ENCODE measurements around the gene AP4E1.
"Not testable (repeated sequence)": the region's sequence is repeated elsewhere in the genome, so short reads cannot be mapped to it uniquely, and the experiment has no call there.

Gene AP4E1

GRCh38 chr15:51024735-51025453, 116.4 kb downstream of the AP4E1 start:
- Histone ChIP-seq H4K8ac (ENCODE audit: low read depth, low read length) (no peak overlapping the region), H4K91ac (ENCODE audit: low read depth, low read length, poor library complexity) (no peak overlapping the region)
- WGBS, 2 donors (ENCODE audit: extremely low coverage in 2 of 2, insufficient read length in 2 of 2, insufficient replicate concordance in 1 of 2) = no CpG with 5 or more reads among the region's 4 CpGs

GRCh38 chr15:51025454-51025846, 117.0 kb downstream of the AP4E1 start:
- no peak overlapping the region for H2BK5ac ChIP-seq (ENCODE audit: low read length)
- H3K4ac ChIP-seq (ENCODE audit: low read length) = no peak overlapping the region
- DNase-seq (ENCODE audit: low spot score) = no peak
- no peaks in the 10 kb centered on the region for H3K4me1 ChIP-seq (ENCODE audit: control insufficient read depth in 2 of 2, insufficient read depth in 1 of 2, low read depth in 1 of 2, low read length in 2 of 2)
- H3K23ac ChIP-seq (ENCODE audit: low read depth, low read length, poor library complexity) = no peak overlapping the region
- no peak overlapping the region for H3K4me3 ChIP-seq (ENCODE audit: low read length in 2 of 2)
- H3K36me3 ChIP-seq (replicated peaks in 1 of 2; ENCODE audit: control insufficient read depth in 2 of 2, insufficient read depth in 2 of 2, low read length in 2 of 2) = no peaks in the 10 kb centered on the region
- H3K9me3 ChIP-seq (replicated peaks in 1 of 2; ENCODE audit: control insufficient read depth in 2 of 2, insufficient read depth in 1 of 2, low read depth in 1 of 2, low read length in 2 of 2) = peaks cover 0 to 5% of the 10 kb centered on the region in 2 donors
- H3K27ac ChIP-seq (replicated peaks; ENCODE audit: low read length) = no peak overlapping the region
- H4K91ac ChIP-seq (ENCODE audit: low read depth, low read length, poor library complexity) = no peak overlapping the region
- no peak overlapping the region for H2AK5ac ChIP-seq (ENCODE audit: low read depth, low read length)
- no peaks in the 10 kb centered on the region for H3K79me1 ChIP-seq (ENCODE audit: low read depth, low read length)
- H4K8ac ChIP-seq (ENCODE audit: low read depth, low read length) = no peak overlapping the region
- H3K18ac ChIP-seq (ENCODE audit: low read length) = no peak overlapping the region
- no peak overlapping the region for H2BK15ac ChIP-seq (ENCODE audit: low read length)
- no CpG with 5 or more reads among the region's 3 CpGs for WGBS, 2 donors (ENCODE audit: extremely low coverage in 2 of 2, insufficient read length in 2 of 2, insufficient replicate concordance in 1 of 2)
- H2AFZ ChIP-seq (ENCODE audit: low read length) = no peak overlapping the region
- no peak overlapping the region for H2BK120ac ChIP-seq (ENCODE audit: low read depth, low read length)
- H3K4me2 ChIP-seq (ENCODE audit: insufficient read depth, low read length, poor library complexity, severe bottlenecking) = no peak overlapping the region
- no peaks in the 10 kb centered on the region for H3K27me3 ChIP-seq (ENCODE audit: control insufficient read depth in 3 of 3, insufficient read depth in 3 of 3, low read depth in 1 of 3, low read length in 3 of 3)
- H2BK12ac ChIP-seq (ENCODE audit: low read length) = no peak overlapping the region
- H3K14ac ChIP-seq (ENCODE audit: low read length) = no peak overlapping the region
- no peak overlapping the region for H3K9ac ChIP-seq (ENCODE audit: low read depth, low read length, poor library complexity)

More at GRCh38 chr15:51024735-51025453, 116.4 kb downstream of the AP4E1 start:
- Histone ChIP-seq H3K4me2 (ENCODE audit: insufficient read depth, low read length, poor library complexity, severe bottlenecking) (no peak overlapping the region), H3K14ac (ENCODE audit: low read length) (no peak overlapping the region), H3K9ac (ENCODE audit: low read depth, low read length, poor library complexity) (no peak overlapping the region), H3K27me3 (ENCODE audit: control insufficient read depth in 3 of 3, insufficient read depth in 3 of 3, low read depth in 1 of 3, low read length in 3 of 3) (no peaks in the 10 kb centered on the region), H3K18ac (ENCODE audit: low read length) (no peak overlapping the region), H2BK15ac (ENCODE audit: low read length) (no peak overlapping the region), H3K23ac (ENCODE audit: low read depth, low read length, poor library complexity) (no peak overlapping the region), H2BK5ac (ENCODE audit: low read length) (no peak overlapping the region), H2BK120ac (ENCODE audit: low read depth, low read length) (no peak overlapping the region), H2AK5ac (ENCODE audit: low read depth, low read length) (no peak overlapping the region), H3K4ac (ENCODE audit: low read length) (no peak overlapping the region), H3K4me3 (ENCODE audit: low read length in 2 of 2) (no peak overlapping the region), H2AFZ (ENCODE audit: low read length) (no peak overlapping the region), H3K27ac (replicated peaks; ENCODE audit: low read length) (no peak overlapping the region), H2BK12ac (ENCODE audit: low read length) (no peak overlapping the region), H3K4me1 (ENCODE audit: control insufficient read depth in 2 of 2, insufficient read depth in 1 of 2, low read depth in 1 of 2, low read length in 2 of 2) (no peaks in the 10 kb centered on the region), H3K9me3 (replicated peaks in 1 of 2; ENCODE audit: control insufficient read depth in 2 of 2, insufficient read depth in 1 of 2, low read depth in 1 of 2, low read length in 2 of 2) (peaks cover 0 to 5% of the 10 kb centered on the region in 2 donors), H3K79me1 (ENCODE audit: low read depth, low read length) (no peaks in the 10 kb centered on the region), H3K36me3 (replicated peaks in 1 of 2; ENCODE audit: control insufficient read depth in 2 of 2, insufficient read depth in 2 of 2, low read length in 2 of 2) (no peaks in the 10 kb centered on the region)
- DNase-seq (ENCODE audit: low spot score) = no peak

GRCh38 chr15:51030649-51031316, 122.3 kb downstream of the AP4E1 start:
- DNase-seq (ENCODE audit: low spot score) = no peak
- H3K4me2 ChIP-seq (ENCODE audit: insufficient read depth, low read length, poor library complexity, severe bottlenecking) = no peak overlapping the region
- WGBS, 2 donors (ENCODE audit: extremely low coverage in 2 of 2, insufficient read length in 2 of 2, insufficient replicate concordance in 1 of 2) = no CpG with 5 or more reads among the region's 6 CpGs

GRCh38 chr15:51037474-51037873, 129.0 kb downstream of the AP4E1 start:
- not testable (repeated sequence) for H3K4ac ChIP-seq (ENCODE audit: low read length); H3K27me3 ChIP-seq (ENCODE audit: control insufficient read depth in 3 of 3, insufficient read depth in 3 of 3, low read depth in 1 of 3, low read length in 3 of 3); DNase-seq (ENCODE audit: low spot score); H4K91ac ChIP-seq (ENCODE audit: low read depth, low read length, poor library complexity); H2BK12ac ChIP-seq (ENCODE audit: low read length); H3K36me3 ChIP-seq (replicated peaks in 1 of 2; ENCODE audit: control insufficient read depth in 2 of 2, insufficient read depth in 2 of 2, low read length in 2 of 2); H3K14ac ChIP-seq (ENCODE audit: low read length); H3K9me3 ChIP-seq (replicated peaks in 1 of 2; ENCODE audit: control insufficient read depth in 2 of 2, insufficient read depth in 1 of 2, low read depth in 1 of 2, low read length in 2 of 2); H3K4me2 ChIP-seq (ENCODE audit: insufficient read depth, low read length, poor library complexity, severe bottlenecking); H2BK120ac ChIP-seq (ENCODE audit: low read depth, low read length); H3K23ac ChIP-seq (ENCODE audit: low read depth, low read length, poor library complexity); H3K4me1 ChIP-seq (ENCODE audit: control insufficient read depth in 2 of 2, insufficient read depth in 1 of 2, low read depth in 1 of 2, low read length in 2 of 2); H3K9ac ChIP-seq (ENCODE audit: low read depth, low read length, poor library complexity); H2BK5ac ChIP-seq (ENCODE audit: low read length); H2BK15ac ChIP-seq (ENCODE audit: low read length); H2AK5ac ChIP-seq (ENCODE audit: low read depth, low read length); H3K27ac ChIP-seq (replicated peaks; ENCODE audit: low read length); H3K18ac ChIP-seq (ENCODE audit: low read length); H3K79me1 ChIP-seq (ENCODE audit: low read depth, low read length); H4K8ac ChIP-seq (ENCODE audit: low read depth, low read length)
- peak overlapping the region; percentile 69 for H2AFZ ChIP-seq (ENCODE audit: low read length)
- no CpG with 5 or more reads among the region's 13 CpGs for WGBS, 2 donors (ENCODE audit: extremely low coverage in 2 of 2, insufficient read length in 2 of 2, insufficient replicate concordance in 1 of 2)
- peak overlapping the region in 1 of 2 donors; percentile 21 for H3K4me3 ChIP-seq (ENCODE audit: low read length in 2 of 2)

More at GRCh38 chr15:51030649-51031316, 122.3 kb downstream of the AP4E1 start:
- peaks cover 0 to 5% of the 10 kb centered on the region in 2 donors for H3K9me3 ChIP-seq (replicated peaks in 1 of 2; ENCODE audit: control insufficient read depth in 2 of 2, insufficient read depth in 1 of 2, low read depth in 1 of 2, low read length in 2 of 2)
- no peak overlapping the region for H2BK12ac ChIP-seq (ENCODE audit: low read length)
- no peaks in the 10 kb centered on the region for H3K79me1 ChIP-seq (ENCODE audit: low read depth, low read length)
- no peak overlapping the region for H2AFZ ChIP-seq (ENCODE audit: low read length)
- peak overlapping the region in 1 of 2 donors; percentile 16 for H3K4me3 ChIP-seq (ENCODE audit: low read length in 2 of 2)
- no peaks in the 10 kb centered on the region for H3K4me1 ChIP-seq (ENCODE audit: control insufficient read depth in 2 of 2, insufficient read depth in 1 of 2, low read depth in 1 of 2, low read length in 2 of 2)
- no peak overlapping the region for H3K14ac ChIP-seq (ENCODE audit: low read length)
- no peak overlapping the region for H4K8ac ChIP-seq (ENCODE audit: low read depth, low read length)
- no peak overlapping the region for H2BK120ac ChIP-seq (ENCODE audit: low read depth, low read length)
- no peak overlapping the region for H2AK5ac ChIP-seq (ENCODE audit: low read depth, low read length)
- H4K91ac ChIP-seq (ENCODE audit: low read depth, low read length, poor library complexity) = no peak overlapping the region
- H3K18ac ChIP-seq (ENCODE audit: low read length) = no peak overlapping the region
- no peak overlapping the region for H3K27ac ChIP-seq (replicated peaks; ENCODE audit: low read length)
- no peaks in the 10 kb centered on the region for H3K27me3 ChIP-seq (ENCODE audit: control insufficient read depth in 3 of 3, insufficient read depth in 3 of 3, low read depth in 1 of 3, low read length in 3 of 3)
- no peak overlapping the region for H2BK15ac ChIP-seq (ENCODE audit: low read length)
- no peak overlapping the region for H3K9ac ChIP-seq (ENCODE audit: low read depth, low read length, poor library complexity)
- no peak overlapping the region for H3K4ac ChIP-seq (ENCODE audit: low read length)
- no peak overlapping the region for H3K23ac ChIP-seq (ENCODE audit: low read depth, low read length, poor library complexity)
- no peak overlapping the region for H2BK5ac ChIP-seq (ENCODE audit: low read length)
- H3K36me3 ChIP-seq (replicated peaks in 1 of 2; ENCODE audit: control insufficient read depth in 2 of 2, insufficient read depth in 2 of 2, low read length in 2 of 2) = no peaks in the 10 kb centered on the region

Measured in neuronal stem cell (in vitro differentiated cells).